Erythroblast (primary cell): Measurements from ENCODE around the gene ADAMTS5.

Source experiments
- GATA1 ChIP-seq: IDR thresholded peaks from 2 replicates; pipeline ENCODE4 v1.6.1; 2011; ENCODE audit warnings: low read depth, mild to moderate bottlenecking, control low read depth, low read length, moderate library complexity
- POLR2A ChIP-seq: IDR thresholded peaks from 2 replicates; pipeline ENCODE4 v1.6.1; 2011; ENCODE audit warnings: mild to moderate bottlenecking, low read length

DNA sequence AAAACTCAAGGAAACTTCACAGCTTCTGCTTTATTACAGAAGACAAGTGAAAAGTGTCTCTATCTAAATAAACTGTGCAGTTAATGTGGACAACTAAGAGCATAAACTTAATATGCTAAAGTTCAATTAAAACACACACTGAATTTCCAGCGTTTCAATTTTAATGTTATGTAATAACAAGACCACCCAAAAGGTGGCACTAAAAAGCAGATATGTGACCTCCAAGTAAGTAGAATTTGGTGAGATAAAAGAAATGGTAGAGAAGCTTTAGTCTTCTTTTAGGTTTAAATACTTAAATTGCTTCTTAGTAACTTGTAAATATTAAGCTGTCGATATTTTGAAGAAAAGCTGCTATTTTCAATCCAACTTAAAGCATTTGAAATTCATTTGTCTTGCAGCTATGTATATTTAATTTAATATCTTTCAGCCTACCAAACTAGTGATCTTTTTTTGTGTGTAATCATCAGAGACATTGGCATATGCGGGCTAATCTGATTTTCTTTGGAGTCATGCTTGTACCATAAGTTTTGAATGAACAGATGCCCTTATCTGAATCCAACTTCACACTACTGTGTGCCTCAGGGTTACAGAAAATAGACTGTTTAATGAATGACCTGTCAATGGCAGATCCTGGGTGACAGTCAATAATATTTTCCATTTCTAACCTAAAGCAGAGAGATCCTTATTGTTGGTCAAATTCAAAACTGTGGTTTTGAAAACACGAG, 85.2 kb downstream of the ADAMTS5 start:
- TF ChIP-seq POLR2A = no peak
- TF ChIP-seq GATA1 = no peak
